HG02610 (cell line): ENCODE data around the gene MACROD2.

Source experiments
- ATAC-seq: cut with Tn5 transposase; IDR thresholded peaks from one replicate; pipeline ENCODE4 v1.9.1; 2021; ENCODE audit warnings: mild to moderate bottlenecking, moderate library complexity; ENCODE audit not compliant: unreplicated experiment

Gene MACROD2

DNA sequence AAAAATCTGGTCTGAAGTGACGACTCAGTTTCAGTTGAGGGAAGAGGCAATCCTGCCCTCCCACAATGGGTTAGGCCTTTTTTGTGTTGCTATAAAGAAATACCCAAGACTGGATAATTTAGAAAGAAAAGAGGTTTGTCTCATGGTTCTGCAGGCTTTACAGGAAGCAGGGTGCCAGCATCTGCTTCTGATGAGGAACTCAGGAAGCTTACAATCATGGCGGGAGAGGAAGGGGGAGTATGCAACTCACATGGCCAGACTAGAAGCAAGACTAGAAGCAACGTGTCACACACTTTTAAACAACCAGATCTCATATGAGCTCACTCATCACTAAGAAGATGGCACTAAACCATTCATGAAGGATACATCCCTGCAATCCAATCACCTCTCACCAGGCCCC lies 2048.6 kb downstream of the MACROD2 start:
- no peak for ATAC-seq

DNA sequence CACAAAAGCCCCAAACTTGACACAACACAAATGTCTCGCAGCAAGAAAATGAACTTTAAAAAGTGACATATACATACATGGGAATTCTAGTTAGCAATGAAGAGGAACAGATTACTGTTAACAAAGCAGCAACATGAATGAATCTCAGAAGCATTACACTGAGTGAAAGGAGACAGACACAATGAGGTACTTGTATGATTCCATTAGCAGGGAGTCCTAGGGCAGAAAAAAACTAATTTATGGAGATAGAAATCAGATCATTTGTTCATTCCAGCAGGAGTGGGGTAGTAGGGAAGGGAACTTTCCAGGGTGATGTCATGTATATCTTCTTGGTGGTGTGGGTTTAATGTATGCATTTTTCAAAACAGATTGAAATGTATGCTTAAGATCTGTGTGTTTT lies 2053.6 kb downstream of the MACROD2 start:
- ATAC-seq: no peak

DNA sequence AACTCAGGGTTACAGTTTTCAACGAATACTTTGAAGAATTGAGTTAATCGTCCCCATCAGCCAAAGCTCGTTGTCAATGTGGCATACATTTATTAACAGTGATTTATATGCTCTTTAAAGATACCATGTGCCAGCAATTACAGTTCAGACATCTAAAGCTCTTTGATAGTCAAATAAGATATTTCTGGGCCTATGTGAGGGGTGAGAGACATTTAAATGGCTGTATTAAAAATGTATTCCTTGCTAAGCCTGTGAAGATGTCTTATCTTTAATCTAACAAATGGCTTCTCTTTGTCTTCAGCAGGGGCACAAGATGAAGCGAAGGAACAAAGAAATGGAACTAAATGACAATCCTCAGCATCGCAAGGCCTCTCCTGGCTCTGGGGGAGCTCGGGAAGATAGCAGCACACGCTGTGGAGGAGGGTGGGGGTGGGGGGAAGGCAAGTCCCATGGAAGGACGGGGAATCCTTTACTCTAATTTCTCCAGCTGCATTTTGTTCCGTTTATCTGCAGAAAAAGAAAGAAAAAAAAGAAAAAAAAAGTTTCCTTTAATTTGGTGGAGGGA lies 2054.3 kb downstream of the MACROD2 start:
- no peak for ATAC-seq

DNA sequence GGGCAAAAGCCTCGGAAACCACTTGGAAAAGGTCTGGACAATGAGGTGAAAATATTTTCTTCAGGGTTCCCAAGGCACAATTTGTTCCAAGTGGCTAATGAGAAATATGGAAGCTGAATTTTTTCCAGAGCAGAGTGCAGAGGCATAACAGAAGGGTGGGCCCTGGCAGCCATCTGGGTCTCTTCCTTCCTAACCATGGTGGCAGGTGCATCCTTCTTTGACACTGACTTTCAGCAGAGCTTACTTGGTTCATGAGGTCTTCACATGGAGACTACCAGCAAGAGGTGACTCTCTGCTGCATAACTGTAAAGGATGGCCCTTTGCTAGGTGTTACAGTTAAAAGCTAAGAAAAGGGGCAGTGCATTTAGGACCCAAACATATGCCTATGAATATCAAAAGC lies 2055.1 kb downstream of the MACROD2 start:
- no peak for ATAC-seq

DNA sequence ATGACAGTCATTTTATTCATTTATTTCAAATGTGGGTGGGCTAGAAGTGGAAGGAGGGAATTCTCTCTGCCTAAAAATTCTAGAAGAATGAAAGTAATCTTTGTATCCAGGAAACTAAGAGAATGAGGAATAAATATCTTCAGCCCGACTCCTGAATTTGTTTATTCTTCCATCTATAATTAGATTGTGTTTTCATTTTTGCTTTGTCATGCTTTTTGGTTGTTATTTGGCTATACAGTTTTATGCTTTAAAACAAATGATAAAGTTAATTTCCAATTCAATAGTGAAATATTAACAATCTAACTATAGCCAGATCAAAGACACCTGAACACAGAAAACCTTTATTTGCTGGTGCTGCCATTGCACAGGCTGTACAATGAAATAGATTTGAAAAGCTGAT lies 2056.7 kb downstream of the MACROD2 start:
- no peak for ATAC-seq

DNA sequence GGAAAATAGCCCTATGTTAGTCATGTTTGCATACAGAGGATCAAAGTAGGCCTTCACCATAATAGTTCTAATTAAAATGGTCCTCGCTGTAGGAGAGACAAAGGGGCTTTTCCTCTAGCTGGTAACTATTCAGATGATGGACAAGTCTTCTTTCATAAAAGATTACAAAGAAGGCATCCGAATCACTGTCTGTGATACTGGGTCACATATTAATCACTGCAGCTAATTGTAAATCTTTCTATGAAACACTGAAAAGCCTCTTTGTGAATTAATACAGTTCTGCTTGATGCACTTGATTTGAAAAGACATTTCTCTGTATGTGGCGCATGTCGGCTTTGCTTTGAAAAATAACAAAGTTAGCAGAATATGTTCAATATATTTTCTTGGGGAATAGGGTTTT lies 2057.1 kb downstream of the MACROD2 start:
- ATAC-seq: no peak

DNA sequence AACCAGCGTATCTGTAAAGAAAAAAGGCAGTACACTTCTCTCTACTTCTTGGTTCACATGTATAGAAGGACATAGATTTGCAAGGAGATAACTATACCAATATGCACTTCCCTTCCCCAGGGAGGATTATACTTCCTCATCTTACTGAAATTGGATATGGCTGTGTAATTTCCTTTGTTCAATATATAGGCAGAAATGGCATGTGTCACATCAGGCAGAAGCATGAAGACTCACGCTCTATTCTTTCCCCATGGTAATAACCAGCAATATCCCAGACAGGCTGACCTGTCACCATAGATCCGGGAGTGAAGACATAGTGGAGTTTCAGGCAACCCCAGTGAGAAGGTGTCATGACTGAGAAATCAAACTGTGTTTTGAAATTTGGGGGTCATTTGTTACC lies 2059.7 kb downstream of the MACROD2 start:
- ATAC-seq: no peak

DNA sequence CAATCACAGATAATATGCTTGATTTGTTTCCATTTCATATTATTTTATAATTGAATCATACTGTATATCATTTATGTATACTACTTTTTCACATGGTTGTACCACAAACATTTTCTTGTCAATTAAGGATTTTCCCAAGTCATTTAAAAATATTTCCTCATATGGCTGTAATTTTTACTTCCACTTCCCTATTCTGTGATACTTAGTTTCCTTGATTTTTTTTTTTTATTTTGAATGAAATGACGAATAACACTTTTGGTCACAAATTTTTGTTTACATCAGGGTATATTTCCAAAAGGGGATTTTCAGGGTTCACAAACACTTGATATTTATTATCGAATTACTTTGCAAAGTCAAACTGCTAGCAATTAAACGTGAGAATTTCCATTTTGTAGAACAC lies 2062.3 kb downstream of the MACROD2 start:
- no peak for ATAC-seq

DNA sequence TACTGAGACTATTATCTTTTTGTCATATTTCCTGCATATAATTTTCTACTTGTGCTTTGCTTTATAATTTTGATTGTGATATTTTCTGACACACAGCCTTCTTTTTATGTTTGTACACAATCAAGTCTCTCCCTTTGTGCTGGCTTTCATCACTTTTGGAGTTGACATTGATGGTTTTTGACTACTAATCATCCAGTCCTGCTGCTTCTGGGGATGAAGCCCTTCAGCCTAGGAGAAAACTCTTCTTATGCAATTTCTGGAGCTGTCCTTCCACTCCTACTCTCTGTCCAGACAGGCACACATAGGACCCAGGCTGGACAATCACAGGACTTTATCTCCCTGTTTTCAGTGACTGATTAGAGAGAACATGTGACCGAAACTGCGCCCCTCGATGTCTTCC lies 2063.0 kb downstream of the MACROD2 start:
- no peak for ATAC-seq

DNA sequence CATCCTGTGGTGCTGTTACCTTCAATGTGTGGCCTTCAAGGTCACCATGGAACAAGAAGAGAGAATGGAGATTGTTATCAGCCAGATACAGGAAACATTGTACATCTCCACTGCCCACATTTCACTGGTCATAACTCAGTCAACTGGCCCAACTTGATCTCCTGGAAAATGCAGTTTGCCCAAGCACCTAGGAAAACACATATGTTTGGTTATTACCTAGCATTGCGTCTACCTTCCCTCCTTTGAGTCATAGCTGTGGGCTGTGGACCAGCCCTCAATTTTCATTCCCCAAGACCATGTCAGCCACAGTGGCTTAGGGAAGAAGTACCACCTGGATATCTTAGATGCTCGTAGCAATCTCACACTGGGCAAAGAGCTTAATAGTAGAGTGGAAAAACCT lies 2064.5 kb downstream of the MACROD2 start:
- no peak for ATAC-seq

DNA sequence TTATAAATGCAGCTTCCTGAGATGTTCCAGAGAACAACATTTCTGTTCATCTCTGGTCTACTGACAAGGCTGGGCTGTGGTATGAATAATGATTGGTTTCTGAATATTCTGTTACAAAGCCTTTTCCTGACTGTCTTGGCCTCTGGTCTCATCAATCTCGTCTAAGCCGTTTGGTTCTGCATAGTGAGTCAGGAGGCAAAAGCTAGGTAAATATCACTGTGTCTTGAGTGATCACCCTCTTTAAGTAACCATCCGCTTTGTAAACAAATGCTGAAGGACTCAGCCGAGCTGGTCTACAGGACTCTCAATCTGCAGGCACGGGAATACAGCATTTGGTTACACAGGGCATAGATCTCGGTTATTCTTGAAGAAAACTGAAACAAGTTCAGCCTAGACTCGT lies 2066.0 kb downstream of the MACROD2 start:
- no peak for ATAC-seq

DNA sequence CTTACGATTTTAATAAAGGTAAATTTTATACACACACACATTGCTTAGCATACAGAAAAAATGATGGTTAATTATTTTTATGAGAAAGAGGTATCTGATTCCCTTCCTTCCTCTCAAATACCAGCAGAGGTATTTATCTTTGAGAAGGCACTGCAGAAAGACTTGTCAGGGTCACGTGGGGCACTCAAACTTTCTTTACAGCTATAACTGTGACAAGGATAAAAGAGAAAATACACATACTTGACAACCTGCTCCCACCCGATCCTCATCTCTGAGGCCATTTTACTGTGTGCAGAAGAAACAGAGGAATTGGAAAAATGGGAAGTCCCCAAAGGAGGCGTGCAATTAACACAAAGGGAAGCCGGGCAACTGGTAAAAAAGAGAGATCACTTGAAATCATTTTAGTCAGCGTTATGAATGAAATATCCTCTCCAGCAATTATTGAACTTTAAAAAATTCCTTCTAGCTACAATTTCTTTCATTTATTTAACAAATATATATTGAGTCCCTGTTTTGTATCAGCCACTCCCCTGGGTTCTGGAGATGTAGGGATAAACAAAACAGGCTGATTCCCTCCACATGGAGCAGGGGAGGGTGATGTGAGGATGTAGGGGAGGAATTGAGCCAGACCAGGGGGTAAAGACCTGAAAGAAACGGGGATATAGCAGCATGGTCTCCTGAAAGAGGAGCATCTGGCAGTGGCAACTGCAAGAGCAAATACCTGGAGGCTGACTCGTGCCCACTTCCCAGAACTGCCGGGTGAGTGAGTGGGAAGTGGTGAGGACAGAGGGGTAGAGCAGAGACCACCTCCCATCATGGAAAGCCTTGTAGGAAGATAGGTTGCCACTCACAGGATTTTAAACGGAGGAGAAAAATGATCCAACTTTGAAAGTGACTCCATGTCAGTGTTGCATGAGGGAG lies 2067.6 kb downstream of the MACROD2 start:
- no peak for ATAC-seq

DNA sequence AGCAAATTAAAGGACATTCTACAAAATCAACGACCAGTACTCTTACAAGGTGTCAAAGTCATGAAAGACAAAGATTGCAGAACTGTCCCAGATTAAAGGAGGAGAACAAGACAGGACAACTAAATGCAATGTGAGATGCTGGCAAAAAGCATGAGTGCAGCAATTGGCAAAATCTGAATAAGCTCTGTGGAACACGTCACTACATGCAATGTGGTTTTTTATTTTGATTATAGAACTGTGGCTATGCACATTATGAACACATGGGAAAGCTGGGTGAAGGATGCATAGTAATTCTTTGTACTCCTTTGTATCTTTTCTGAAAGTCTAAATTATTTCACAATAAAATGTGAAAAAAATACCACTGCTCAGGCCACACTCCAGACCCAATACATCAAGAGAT lies 2068.6 kb downstream of the MACROD2 start:
- ATAC-seq: no peak

DNA sequence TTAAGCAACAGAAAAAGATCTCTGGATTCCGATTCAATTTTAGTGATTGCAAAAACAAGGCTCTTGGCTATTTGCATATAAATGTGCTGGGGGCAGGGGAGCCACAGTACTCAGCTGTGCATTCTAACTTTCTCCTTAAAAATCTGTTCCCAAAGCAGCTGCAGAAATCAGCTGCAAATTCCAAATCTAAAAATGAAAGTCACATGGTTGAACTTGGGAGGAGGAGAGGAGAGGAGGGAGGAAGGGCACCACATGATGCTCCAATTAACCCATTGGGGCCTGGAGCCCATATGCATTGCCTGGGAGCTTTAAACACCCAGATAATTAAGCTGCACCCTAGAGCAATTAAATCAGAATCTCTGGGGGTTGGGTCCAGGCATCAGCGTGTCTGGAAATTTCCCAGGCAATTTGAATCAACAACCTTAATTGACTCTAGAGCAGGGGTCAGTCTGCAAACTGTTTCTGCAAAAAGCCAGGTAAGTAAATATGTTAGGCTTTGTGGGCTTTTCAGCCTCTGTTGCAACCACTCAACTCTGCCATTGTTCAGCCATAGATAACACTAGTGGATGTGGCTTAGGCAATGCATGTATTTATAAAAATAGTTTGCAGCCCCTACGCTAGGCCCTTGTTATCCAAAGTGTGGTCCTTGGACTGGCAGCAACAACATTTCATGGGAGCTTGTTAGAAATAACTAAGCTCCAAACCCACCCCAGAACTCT lies 2069.8 kb downstream of the MACROD2 start:
- no peak for ATAC-seq

DNA sequence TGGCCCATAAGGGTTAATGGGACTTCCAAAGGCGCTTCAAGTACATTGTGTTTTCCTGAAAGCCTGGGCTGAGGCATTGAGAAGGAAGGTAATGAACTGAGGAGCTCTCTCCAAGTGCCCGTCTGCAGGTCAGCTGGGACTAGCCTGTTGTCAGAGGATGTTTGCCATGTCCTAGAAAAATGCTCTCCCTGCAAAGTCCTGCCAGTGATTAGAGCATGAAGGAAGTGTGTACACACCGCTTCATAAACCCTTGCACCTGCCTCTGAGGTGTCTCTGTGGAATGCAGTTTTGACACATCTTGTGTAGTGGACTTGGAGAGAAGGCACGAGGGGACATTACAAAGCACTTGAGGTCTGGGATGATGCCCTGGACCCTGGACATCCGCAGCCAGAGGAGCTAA lies 2071.3 kb downstream of the MACROD2 start:
- no peak for ATAC-seq

DNA sequence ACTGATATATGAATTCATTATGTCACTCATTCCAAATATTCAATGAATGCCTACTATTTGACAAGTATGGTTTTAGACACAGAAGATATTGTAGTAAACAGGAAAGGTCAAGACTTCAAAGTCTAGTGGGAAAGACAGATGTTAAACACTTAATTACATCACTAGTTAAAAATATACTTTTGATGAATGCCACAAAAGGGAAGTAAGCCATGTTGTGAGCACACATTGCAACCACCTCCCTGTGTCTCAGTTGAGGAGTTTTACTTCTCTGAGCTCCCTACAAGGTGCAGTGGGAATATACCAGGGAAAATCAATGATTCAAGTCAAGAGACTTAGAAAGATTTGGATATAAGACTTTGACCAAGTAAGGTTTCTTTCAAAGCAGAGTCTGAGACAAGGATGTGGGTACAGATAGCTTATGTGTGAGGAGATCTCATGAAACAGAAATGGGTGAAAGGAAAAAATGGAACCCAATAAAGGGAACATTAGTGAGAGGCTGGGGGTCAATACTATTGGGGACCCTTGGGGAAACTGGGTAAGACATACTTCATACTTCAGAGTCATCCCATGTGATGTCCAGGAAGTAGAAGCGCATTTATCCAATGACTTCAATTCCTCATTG lies 2074.2 kb downstream of the MACROD2 start:
- peak; percentile 83 for ATAC-seq

DNA sequence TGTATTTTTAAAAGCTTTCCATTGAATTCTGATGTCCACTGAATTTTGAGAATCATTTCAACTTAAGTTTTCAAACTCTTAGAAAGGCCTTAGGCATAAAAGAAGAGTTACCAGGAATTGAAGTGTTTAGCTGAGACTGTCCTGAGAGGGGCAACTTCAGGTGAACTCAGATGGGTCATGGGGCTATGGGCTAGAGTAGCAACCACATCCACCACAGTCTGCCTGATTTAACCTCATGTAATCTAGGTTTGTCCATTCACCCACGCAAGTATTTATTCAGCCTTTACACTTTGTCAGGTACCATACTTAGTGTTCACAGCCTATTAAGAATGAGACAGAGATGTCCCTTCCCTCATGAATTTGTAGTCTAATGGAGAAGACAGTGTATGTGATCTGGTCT lies 2076.9 kb downstream of the MACROD2 start:
- no peak for ATAC-seq

DNA sequence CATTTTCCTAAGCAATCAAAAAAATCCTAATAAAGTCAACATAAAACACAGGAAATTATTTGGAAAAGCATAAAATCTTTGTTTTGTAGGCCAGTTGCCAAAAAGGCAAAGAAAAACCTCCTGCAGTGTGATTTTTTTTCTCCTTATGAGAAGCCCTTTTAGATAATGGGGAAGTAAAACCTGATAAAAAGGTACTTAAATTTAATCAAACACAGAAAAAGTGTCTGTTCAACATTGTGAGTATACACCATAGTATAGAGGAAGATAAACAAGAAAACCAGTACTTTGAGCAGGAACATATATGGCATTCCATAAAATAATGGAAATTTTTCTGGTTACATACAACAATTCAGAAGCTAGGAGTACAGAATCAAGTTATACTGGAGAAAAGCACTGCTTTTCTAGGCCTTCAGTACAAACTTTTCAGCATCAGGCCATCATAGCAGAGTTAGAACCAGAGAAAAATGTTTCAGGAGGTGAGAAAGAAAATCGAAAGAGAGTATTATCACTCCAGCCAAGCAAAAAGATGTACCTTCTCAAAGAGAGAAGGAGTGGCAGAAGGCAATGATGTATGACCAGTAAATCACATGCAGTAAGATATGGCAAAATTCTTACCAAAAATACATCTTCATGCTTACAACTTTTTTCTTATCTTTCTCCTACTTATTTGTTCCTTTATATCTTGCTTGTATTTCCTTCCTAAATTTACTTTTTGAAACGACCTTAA lies 2083.0 kb downstream of the MACROD2 start:
- ATAC-seq: no peak

DNA sequence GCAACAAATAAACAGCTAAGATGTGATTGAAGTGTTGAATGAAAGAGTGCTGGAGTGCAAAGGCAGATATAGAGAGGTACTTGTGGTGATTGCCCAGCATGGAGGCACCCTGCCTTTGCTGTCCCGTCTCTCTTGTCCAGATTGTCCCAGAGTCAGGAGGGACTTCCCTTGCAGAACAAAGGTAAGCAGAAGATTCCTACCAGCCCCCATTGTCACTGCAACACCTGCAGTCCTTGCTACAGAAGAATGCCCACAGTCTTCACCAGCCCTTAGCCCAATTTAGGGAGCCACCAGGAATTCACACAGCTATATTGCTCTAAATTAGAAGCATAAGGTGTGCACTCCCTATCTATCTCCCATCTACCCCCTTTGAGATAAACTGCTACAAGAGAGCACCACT lies 2086.1 kb downstream of the MACROD2 start:
- no peak for ATAC-seq

DNA sequence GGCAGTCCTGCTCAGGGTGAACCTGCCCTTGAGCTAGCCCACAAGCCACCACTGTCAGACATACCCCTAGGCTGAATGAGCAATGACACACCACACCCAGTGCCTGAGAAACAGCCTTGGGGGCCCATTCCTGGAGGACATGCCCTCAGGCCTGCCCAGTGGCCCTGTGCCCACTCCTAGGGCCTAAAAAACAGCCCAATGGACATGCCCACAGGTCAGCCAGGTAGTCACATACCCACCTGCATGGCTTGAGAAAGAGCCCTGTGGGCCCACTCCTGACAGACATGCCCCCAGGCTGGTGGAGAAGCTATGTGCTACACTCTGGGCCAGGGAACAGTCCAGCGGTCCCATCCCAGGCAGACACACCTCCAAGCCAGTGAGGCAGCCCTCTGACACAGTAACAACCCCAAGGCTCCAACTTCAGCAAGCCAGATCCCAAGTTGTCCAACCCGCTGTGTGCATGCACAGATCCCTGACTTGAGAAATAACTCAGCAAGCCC lies 2086.8 kb downstream of the MACROD2 start:
- ATAC-seq: no peak
